Gastrocnemius medialis (tissue), 4 donors: Measurements from ENCODE around the gene MRPL41.
"Not testable (repeated sequence)": the region's sequence is repeated elsewhere in the genome, so short reads cannot be mapped to it uniquely, and the experiment has no call there.

Experiments
- CTCF ChIP-seq, 5 experiments: fragments of 450-650 bp in 3 of 5; fragments of 200-600 bp in 2 of 5; sonication (generic) in 2 of 5; IDR thresholded peaks in 4 of 5; conservative IDR thresholded peaks in 1 of 5; 1 replicate in 4 of 5; 2 replicates in 1 of 5; pipeline ENCODE4 v1.5.1; 2016 to 2019; ENCODE audit warnings: antibody characterized with exemption in 5 of 5, mild to moderate bottlenecking in 3 of 5, moderate library complexity in 3 of 5
- POLR2A ChIP-seq, 2 donors: fragments of 450-650 bp; IDR thresholded peaks; one replicate each; pipeline ENCODE4 v1.6.1; 2017; ENCODE audit warnings: antibody characterized with exemption in 2 of 2, mild to moderate bottlenecking in 2 of 2, moderate library complexity in 2 of 2

- TF ChIP-seq CTCF (IDR thresholded peaks at IDR 0.05 in 4 of 5, conservative IDR thresholded peaks at IDR 0.05 in 1 of 5); POLR2A (IDR thresholded peaks at IDR 0.05): not testable (repeated sequence)
These were observed 15.0 kb upstream of the MRPL41 start for GRCh38 chr9:137536594-137537131.
